CD4-positive, alpha-beta T cell (primary cell): ENCODE measurements around the gene TOGARAM2. TPM values are rescaled to one million over a fixed set of nuclear protein-coding genes. Genes with fewer than 3 reads are reported as not detected.

Experiments used
- ATAC-seq: fragments of 200-7000 bp; cut with Tn5 transposase; one replicate; pipeline ENCODE4 v1.10.0; 2022; ENCODE audit warnings: mild to moderate bottlenecking; ENCODE audit not compliant: poor library complexity
- CTCF ChIA-PET: fragments of 350-600 bp; sonication (Branson Sonifier 250); formaldehyde crosslinking; loops from one replicate; lab custom pipeline; 2021; ENCODE audit warnings: antibody characterized with exemption, inconsistent platforms; lab: Charles Lee
- POLR2A ChIA-PET: fragments of 350-600 bp; sonication (Branson Sonifier 250); formaldehyde crosslinking; loops from one replicate; lab custom pipeline; 2021; ENCODE audit warnings: antibody characterized with exemption, inconsistent platforms; lab: Charles Lee
- DNase-seq, 14 experiments: peaks; one replicate each; pipeline ENCODE4 v3.0.0-alpha.2; 2013 to 2020; ENCODE audit warnings: mixed read lengths in 2 of 14
- H3K27ac ChIP-seq, 2 donors: one replicate each; pipeline versions ENCODE4 v1.5.1 to v1.7.0; 2013; ENCODE audit warnings: low read length in 2 of 2, low read depth in 1 of 2, mild to moderate bottlenecking in 1 of 2
- H3K27me3 ChIP-seq, 2 experiments: 1 replicate in 1 of 2; 2 replicates in 1 of 2; pipeline versions ENCODE4 v1.6.1 to v1.7.0; 2013; ENCODE audit warnings: low read length in 2 of 2, control low read depth in 1 of 2, mild to moderate bottlenecking in 1 of 2, moderate library complexity in 1 of 2; ENCODE audit not compliant: insufficient read depth in 2 of 2, control insufficient read depth in 1 of 2
- H3K36me3 ChIP-seq: one replicate; pipeline ENCODE4 v1.6.1; 2013; ENCODE audit warnings: low read length, control low read depth; ENCODE audit not compliant: insufficient read depth
- H3K4me1 ChIP-seq: one replicate; pipeline ENCODE4 v1.6.1; 2013; ENCODE audit warnings: low read length, control low read depth; ENCODE audit not compliant: insufficient read depth
- H3K4me3 ChIP-seq: one replicate; pipeline ENCODE4 v1.5.1; 2013; ENCODE audit warnings: mild to moderate bottlenecking, low read length, moderate library complexity
- H3K9me3 ChIP-seq, 2 experiments: 1 replicate in 1 of 2; 2 replicates in 1 of 2; pipeline versions ENCODE4 v1.6.1 to v1.7.0; 2013; ENCODE audit warnings: low read length in 2 of 2, mild to moderate bottlenecking in 2 of 2, control low read depth in 1 of 2, moderate library complexity in 1 of 2; ENCODE audit not compliant: control insufficient read depth in 1 of 2, insufficient read depth in 1 of 2
- H3K27ac Mint-ChIP-seq: one replicate; pipeline ENCODE4 v1.8.0; 2020; ENCODE audit warnings: mixed read lengths
- H3K27me3 Mint-ChIP-seq: one replicate; pipeline ENCODE4 v1.8.0; 2021; ENCODE audit warnings: mixed read lengths
- H3K36me3 Mint-ChIP-seq: one replicate; pipeline ENCODE4 v1.8.0; 2021; ENCODE audit warnings: low read depth, mixed read lengths
- H3K4me1 Mint-ChIP-seq: one replicate; pipeline ENCODE4 v1.8.0; 2021; ENCODE audit warnings: low read depth, mixed read lengths
- H3K4me3 Mint-ChIP-seq: one replicate; pipeline ENCODE4 v1.8.0; 2020; ENCODE audit warnings: mild to moderate bottlenecking, mixed read lengths
- H3K9me3 Mint-ChIP-seq: one replicate; pipeline ENCODE4 v1.8.0; 2020; ENCODE audit warnings: mixed read lengths
- CTCF ChIP-seq: fragments of 200-600 bp; IDR thresholded peaks from one replicate; pipeline ENCODE4 v1.8.0; 2022; ENCODE audit warnings: antibody characterized with exemption, mild to moderate bottlenecking
- intact Hi-C, 2 experiments: fragments of 100-400 bp; cut with DNase I in 1 of 2; cut with micrococcal nuclease in 1 of 2; formaldehyde crosslinking; loops; one replicate each; pipeline versions ENCODE4 v1.15.1 to v1.9.0; 2023 to 2025; cut with DNase I, micrococcal nuclease
- total RNA-seq, 174 experiments: library from RNA in 2 of 174; stranded (reverse) in 2 of 174; gene quantifications; one replicate each; pipeline ENCODE4 v1.2.3 and lab custom pipeline; 2021 to 2026

TOGARAM2 gene
- total RNA-seq, 2 experiments from 2014 or later, result 2.0 to 2.3 TPM

GRCh38 chr2:29000481-29000880 is 19.4 kb downstream of the TOGARAM2 start:
- ATAC-seq, result peak; percentile 93
- intact Hi-C loops, result loop anchor here in 1 of 2 experiments (1.0 kb wide), 2 partner anchors 11 to 15 kb away; no protein-coding TSS in a partner anchor
- DNase-seq, result peak in 12 of 14 experiments; percentile 24 to 88 (median 43)
- no peak for TF ChIP-seq CTCF
- Mint-ChIP-seq H3K9me3 (no peaks in the 10 kb centered on the region), H3K36me3 (no peaks in the 10 kb centered on the region), H3K27ac (peak overlapping the region; percentile 92), H3K4me1 (peaks cover 39% of the 10 kb centered on the region), H3K4me3 (peak overlapping the region; percentile 39), H3K27me3 (no peaks in the 10 kb centered on the region)
- Histone ChIP-seq H3K27ac (peak overlapping the region; percentile 33 to 44), H3K27me3 (no peaks in the 10 kb centered on the region), H3K9me3 (no peaks in the 10 kb centered on the region), H3K36me3 (no peaks in the 10 kb centered on the region), H3K4me1 (peaks cover 45% of the 10 kb centered on the region), H3K4me3 (no peak overlapping the region)
- ChIA-PET POLR2A (interaction anchor here (0.9 to 4.1 kb wide), 5 partner anchors 11 to 115 kb away, joined by 3 to 80 read pairs (median 12); partner anchors contain the start of gene CLIP4), CTCF (interaction anchor here (1.5 kb wide), 1 partner anchor 15 kb away, joined by 3 read pairs; no protein-coding TSS in a partner anchor)

GRCh38 chr2:29000956-29001355 is 19.9 kb downstream of the TOGARAM2 start:
- Mint-ChIP-seq H3K4me1 (peaks cover 39% of the 10 kb centered on the region), H3K27ac (peak overlapping the region; percentile 92), H3K27me3 (no peaks in the 10 kb centered on the region), H3K4me3 (peak overlapping the region; percentile 7), H3K36me3 (no peaks in the 10 kb centered on the region), H3K9me3 (no peaks in the 10 kb centered on the region)
- peak; percentile 40 for ATAC-seq
- TF ChIP-seq CTCF, result no peak
- Histone ChIP-seq H3K9me3 (no peaks in the 10 kb centered on the region), H3K4me1 (peaks cover 45% of the 10 kb centered on the region), H3K27ac (peak overlapping the region; percentile 33 to 44), H3K36me3 (no peaks in the 10 kb centered on the region), H3K4me3 (no peak overlapping the region), H3K27me3 (no peaks in the 10 kb centered on the region)
- peak in 4 of 14 experiments; percentile 32 to 48 (median 42) for DNase-seq
- intact Hi-C loops, result loop anchor here in 1 of 2 experiments (1.0 kb wide), 2 partner anchors 10 to 14 kb away; no protein-coding TSS in a partner anchor
- POLR2A ChIA-PET, result interaction anchor here (0.9 to 4.1 kb wide), 6 partner anchors 11 to 117 kb away, joined by 3 to 80 read pairs (median 8); partner anchors contain the start of gene CLIP4
- CTCF ChIA-PET, result interaction anchor here (1.5 kb wide), 1 partner anchor 15 kb away, joined by 3 read pairs; no protein-coding TSS in a partner anchor

GRCh38 chr2:29001806-29002205 is 20.7 kb downstream of the TOGARAM2 start:
- no peaks in the 10 kb centered on the region for H3K9me3 ChIP-seq
- no peaks in the 10 kb centered on the region for H3K36me3 Mint-ChIP-seq
- H3K36me3 ChIP-seq, result no peaks in the 10 kb centered on the region
- H3K9me3 Mint-ChIP-seq, result no peaks in the 10 kb centered on the region
- H3K27ac ChIP-seq, result peak overlapping the region in 1 of 2 donors; percentile 56
- H3K4me3 Mint-ChIP-seq, result peak overlapping the region; percentile 62
- ATAC-seq (peak; percentile 43), DNase-seq (peak in 4 of 14 experiments; percentile 24 to 62 (median 48))
- H3K27ac Mint-ChIP-seq, result peak overlapping the region; percentile 92
- CTCF ChIA-PET, result interaction anchor here (0.7 kb wide), 1 partner anchor 20 kb away, joined by 3 read pairs; no protein-coding TSS in a partner anchor
- no peak overlapping the region for H3K4me3 ChIP-seq
- H3K27me3 Mint-ChIP-seq, result no peaks in the 10 kb centered on the region
- peaks cover 39% of the 10 kb centered on the region for H3K4me1 Mint-ChIP-seq
- peaks cover 45% of the 10 kb centered on the region for H3K4me1 ChIP-seq
- no peaks in the 10 kb centered on the region for H3K27me3 ChIP-seq
- TF ChIP-seq CTCF, result no peak
- POLR2A ChIA-PET, result interaction anchor here (1.2 to 4.1 kb wide), 5 partner anchors 10 to 116 kb away, joined by 3 to 80 read pairs (median 12); partner anchors contain the start of gene CLIP4
- intact Hi-C loops, result no loop called here
